SK-N-SH (cell line): ENCODE data around the gene IMMT. TPM values are rescaled to one million over a fixed set of nuclear protein-coding genes. Genes with fewer than 3 reads are reported as not detected.

Experiments used
- CTCF ChIA-PET: fragments of 300-600, 350-600 bp; formaldehyde crosslinking; extraction: SDS; loops from one replicate; lab custom pipeline; 2021; lab: Yijun Ruan, JAX
- POLR2A ChIA-PET: fragments of 350-600 bp; sonication (Branson Sonifier 250); formaldehyde crosslinking; extraction: SDS; loops from one replicate; lab custom pipeline; 2020; ENCODE audit warnings: antibody characterized with exemption, inconsistent platforms; lab: Yijun Ruan, JAX
- DNase-seq: peaks from one replicate; pipeline ENCODE4 v3.0.0; 2012
- H2AFZ ChIP-seq: fragments of 200-600 bp; sonication (generic); 2 replicates; pipeline ENCODE4 v1.8.1; 2016; ENCODE audit warnings: antibody characterized with exemption, mild to moderate bottlenecking, low read depth
- H3F3A ChIP-seq: fragments of 200-600 bp; sonication (generic); replicated peaks from 2 replicates; pipeline ENCODE3; 2016; ENCODE audit warnings: antibody characterized with exemption, mild to moderate bottlenecking; ENCODE audit not compliant: insufficient read depth
- H3K27ac ChIP-seq, 2 experiments: fragments of 200-500 bp in 1 of 2; fragments of 200-600 bp in 1 of 2; sonication (Bioruptor generic) in 1 of 2; sonication (generic), shearing (Covaris generic) in 1 of 2; 2 replicates each; pipeline versions ENCODE4 v1.5.1 to v1.6.1; 2014 to 2016; ENCODE audit warnings: low read depth in 2 of 2, inconsistent platforms in 1 of 2, low read length in 1 of 2, mild to moderate bottlenecking in 1 of 2, mixed read lengths in 1 of 2
- H3K27me3 ChIP-seq: fragments of 200-600 bp; sonication (generic), shearing (Covaris generic); 2 replicates; pipeline ENCODE4 v1.6.1; 2016; ENCODE audit warnings: mixed run types; ENCODE audit not compliant: insufficient read depth
- H3K36me3 ChIP-seq, 2 experiments: fragments of 200-500 bp in 1 of 2; fragments of 200-600 bp in 1 of 2; sonication (Bioruptor generic) in 1 of 2; sonication (generic) in 1 of 2; replicated peaks in 1 of 2; 2 replicates each; pipeline versions ENCODE3 to v1.5.1; 2014 to 2016; ENCODE audit warnings: low read length in 1 of 2, mild to moderate bottlenecking in 1 of 2; ENCODE audit not compliant: insufficient read depth in 2 of 2, control insufficient read depth in 1 of 2
- H3K4me1 ChIP-seq, 2 experiments: fragments of 200-500 bp in 1 of 2; fragments of 200-600 bp in 1 of 2; sonication (Bioruptor generic) in 1 of 2; sonication (generic), shearing (Covaris generic) in 1 of 2; 2 replicates each; pipeline versions ENCODE4 v1.5.1 to v1.6.1; 2014 to 2016; ENCODE audit warnings: low read depth in 1 of 2, low read length in 1 of 2, mixed run types in 1 of 2; ENCODE audit not compliant: insufficient read depth in 2 of 2, control insufficient read depth in 1 of 2
- H3K4me2 ChIP-seq: fragments of 200-600 bp; sonication (generic), shearing (Covaris generic); 2 replicates; pipeline ENCODE4 v1.6.1; 2017; ENCODE audit warnings: mixed run types
- H3K4me3 ChIP-seq, 2 experiments: fragments of 200-500 bp in 1 of 2; fragments of 200-600 bp in 1 of 2; sonication (Bioruptor generic) in 1 of 2; sonication (generic), shearing (Covaris generic) in 1 of 2; 2 replicates each; pipeline versions ENCODE4 v1.5.1 to v1.8.1; 2014 to 2016; ENCODE audit warnings: low read depth in 2 of 2, inconsistent platforms in 1 of 2, low read length in 1 of 2, mild to moderate bottlenecking in 1 of 2, mixed read lengths in 1 of 2, moderate library complexity in 1 of 2
- H3K79me2 ChIP-seq: fragments of 200-600 bp; sonication (generic); 2 replicates; pipeline ENCODE4 v1.8.1; 2017; ENCODE audit warnings: mild to moderate bottlenecking; ENCODE audit not compliant: insufficient read depth
- H3K9ac ChIP-seq: fragments of 200-600 bp; sonication (generic); 2 replicates; pipeline ENCODE4 v1.6.1; 2017; ENCODE audit warnings: mixed run types
- H3K9me2 ChIP-seq: fragments of 200-600 bp; sonication (generic); 2 replicates; pipeline ENCODE4 v1.6.1; 2017; ENCODE audit warnings: mixed run types
- H3K9me3 ChIP-seq: fragments of 200-600 bp; sonication (generic); 2 replicates; pipeline ENCODE4 v1.6.1; 2017; ENCODE audit warnings: mixed run types, mild to moderate bottlenecking, moderate library complexity
- H4K20me1 ChIP-seq: fragments of 200-600 bp; sonication (generic); 2 replicates; pipeline ENCODE4 v1.6.1; 2017; ENCODE audit warnings: mild to moderate bottlenecking, mixed run types; ENCODE audit not compliant: insufficient read depth
- CHD2 ChIP-seq: fragments of 150-350 bp; IDR thresholded peaks from 2 replicates; pipeline ENCODE4 v1.6.1; 2018; ENCODE audit warnings: low read length; ENCODE audit not compliant: partially characterized antibody
- EP300 ChIP-seq, 2 experiments: IDR thresholded peaks; 2 replicates each; pipeline versions ENCODE4 v1.4.0 to v1.6.1; 2012; ENCODE audit warnings: borderline replicate concordance in 1 of 2, low read depth in 1 of 2, low read length in 1 of 2
- FOSL2 ChIP-seq: IDR thresholded peaks from 2 replicates; pipeline ENCODE4 v1.4.0; 2012; ENCODE audit warnings: low read depth, mild to moderate bottlenecking, moderate library complexity, borderline replicate concordance
- GABPA ChIP-seq: IDR thresholded peaks from 2 replicates; pipeline ENCODE4 v1.4.0; 2012; ENCODE audit warnings: low read depth, mild to moderate bottlenecking
- JUND ChIP-seq: IDR thresholded peaks from 2 replicates; pipeline ENCODE4 v1.4.0; 2012
- MAX ChIP-seq: IDR thresholded peaks from 2 replicates; pipeline ENCODE4 v1.4.0; 2012; ENCODE audit warnings: low read depth
- NFIC ChIP-seq: IDR thresholded peaks from 2 replicates; pipeline ENCODE4 v1.4.0; 2012; ENCODE audit warnings: borderline replicate concordance
- RAD21 ChIP-seq: IDR thresholded peaks from 2 replicates; pipeline ENCODE4 v1.6.1; 2012; ENCODE audit warnings: mild to moderate bottlenecking, low read length
- RXRA ChIP-seq: IDR thresholded peaks from 2 replicates; pipeline ENCODE4 v1.4.0; 2012; ENCODE audit warnings: low read depth, mild to moderate bottlenecking, borderline replicate concordance
- TAF1 ChIP-seq: IDR thresholded peaks from 2 replicates; pipeline ENCODE4 v1.6.1; 2012; ENCODE audit warnings: low read depth, mild to moderate bottlenecking, low read length, moderate library complexity, borderline replicate concordance
- TCF12 ChIP-seq: IDR thresholded peaks from 2 replicates; pipeline ENCODE4 v1.4.0; 2012
- TEAD4 ChIP-seq: IDR thresholded peaks from 2 replicates; pipeline ENCODE4 v1.4.0; 2012; ENCODE audit warnings: mild to moderate bottlenecking, borderline replicate concordance; ENCODE audit not compliant: insufficient read depth
- USF1 ChIP-seq: IDR thresholded peaks from 2 replicates; pipeline ENCODE4 v1.4.0; 2012; ENCODE audit warnings: low read depth, borderline replicate concordance
- WGBS: methylation state at CpG from one replicate; pipeline ENCODE4 v1.1.6; 2017; ENCODE audit warnings: low lambda C conversion rate; 5-methylcytosine and 5-hydroxymethylcytosine counted together
- polyA plus RNA-seq, 3 experiments: library from polyadenylated mRNA; depleted of rRNA; stranded (reverse); fragments of >200 nt; gene quantifications; 2 replicates each; pipeline ENCODE4 v1.2.3, GENCODE V29; 2012
- TF ChIP-seq, protein P1 (sequence below): fragments of 150-350 bp; IDR thresholded peaks from 2 replicates; pipeline ENCODE4 v1.6.1; 2017; ENCODE audit warnings: antibody characterized with exemption, low read length, low read depth, borderline replicate concordance

IMMT gene
- polyA plus RNA-seq, 1 of the 3 experiments (the other 2 are of a cell fraction): 36.3 TPM

DNA sequence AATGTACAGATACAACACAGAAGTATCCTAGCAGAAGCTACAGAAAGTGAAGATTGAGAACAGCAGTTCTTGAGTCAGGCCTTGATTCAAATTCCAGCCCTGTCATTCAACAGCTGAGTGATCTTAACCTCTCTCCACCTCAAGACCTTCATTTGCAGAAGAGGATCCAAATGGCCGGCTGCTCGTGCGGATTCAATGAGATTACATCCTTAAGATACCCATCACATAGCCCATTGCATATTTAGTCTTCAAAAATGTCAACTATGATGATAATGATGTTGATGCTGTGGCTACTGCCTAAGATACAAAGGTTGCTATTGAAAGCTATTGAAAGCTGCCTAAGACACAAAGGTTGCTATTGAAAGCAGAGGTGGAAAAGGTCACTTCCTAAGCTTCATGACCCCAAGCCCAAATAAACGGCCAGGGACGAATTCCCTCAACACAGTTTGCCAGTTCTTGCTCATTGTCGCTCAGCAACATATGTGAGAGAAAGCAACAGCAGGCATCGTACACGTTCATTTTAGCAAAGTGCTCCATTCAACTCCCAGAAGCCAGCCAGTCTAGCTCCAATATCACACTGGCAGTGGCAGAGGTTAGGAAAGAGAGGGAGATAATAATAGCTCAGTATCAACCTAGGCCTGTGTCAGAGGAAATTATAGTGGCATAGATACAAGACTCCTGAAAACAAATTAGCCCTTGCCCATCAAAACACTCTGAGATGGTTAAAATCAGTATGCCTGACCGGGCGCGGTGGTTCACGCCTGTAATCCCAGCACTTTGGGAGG lies 40.1 kb upstream of the IMMT start:
- Histone ChIP-seq H3K9ac (no peak overlapping the region), H4K20me1 (no peaks in the 10 kb centered on the region), H3F3A (no peaks in the 10 kb centered on the region), H3K9me2 (no peaks in the 10 kb centered on the region), H3K27me3 (no peaks in the 10 kb centered on the region; the same call in 1 of the 2 replicates), H3K4me3 (no peak overlapping the region), H3K79me2 (no peaks in the 10 kb centered on the region), H3K36me3 (no peaks in the 10 kb centered on the region), H2AFZ (no peak overlapping the region), H3K27ac (no peak overlapping the region), H3K9me3 (no peaks in the 10 kb centered on the region), H3K4me1 (peaks cover 0 to 7% of the 10 kb centered on the region in 2 experiments; a peak in 2 of 4 replicates), H3K4me2 (no peak overlapping the region)
- WGBS: 68% methylated on average over 11 of the region's 12 CpGs
- POLR2A ChIA-PET: interaction anchor here (0.7 kb wide), 1 partner anchor 77 kb away, joined by 3 read pairs; no protein-coding TSS in a partner anchor
- no peak for DNase-seq
- CTCF ChIA-PET: interaction anchor here (2.8 kb wide), 1 partner anchor 14 kb away, joined by 14 read pairs; no protein-coding TSS in a partner anchor
- TF ChIP-seq, protein P1, sequence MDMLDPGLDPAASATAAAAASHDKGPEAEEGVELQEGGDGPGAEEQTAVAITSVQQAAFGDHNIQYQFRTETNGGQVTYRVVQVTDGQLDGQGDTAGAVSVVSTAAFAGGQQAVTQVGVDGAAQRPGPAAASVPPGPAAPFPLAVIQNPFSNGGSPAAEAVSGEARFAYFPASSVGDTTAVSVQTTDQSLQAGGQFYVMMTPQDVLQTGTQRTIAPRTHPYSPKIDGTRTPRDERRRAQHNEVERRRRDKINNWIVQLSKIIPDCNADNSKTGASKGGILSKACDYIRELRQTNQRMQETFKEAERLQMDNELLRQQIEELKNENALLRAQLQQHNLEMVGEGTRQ: no peak

DNA sequence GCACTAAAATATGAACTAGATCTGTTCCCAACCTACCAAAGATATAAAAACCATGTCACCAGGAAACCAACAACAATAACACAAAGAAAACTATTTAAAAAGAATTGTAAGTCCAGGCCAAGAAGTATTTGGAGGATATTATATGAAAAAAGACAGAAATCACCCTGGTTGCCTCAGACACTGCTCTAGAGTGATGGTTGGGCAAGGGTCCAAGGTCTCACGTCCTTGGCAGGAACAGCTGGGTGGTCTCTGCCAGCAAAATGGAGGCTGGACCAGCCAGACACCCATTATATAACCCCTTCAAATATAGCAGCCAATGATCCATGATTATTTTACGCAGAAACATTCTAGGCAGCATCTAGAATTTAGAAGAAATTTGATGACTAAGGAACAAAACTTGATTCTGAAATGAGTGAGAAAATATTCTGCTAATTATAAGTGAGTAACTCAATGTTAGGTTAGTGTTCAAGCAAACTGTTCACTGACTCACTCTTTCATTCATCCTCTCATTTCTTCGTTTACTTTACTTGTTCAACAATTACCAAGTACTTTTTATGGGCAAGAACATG lies 39.4 kb upstream of the IMMT start:
- Histone ChIP-seq H3K9ac (no peak overlapping the region), H3K9me3 (no peaks in the 10 kb centered on the region), H3K27me3 (no peaks in the 10 kb centered on the region; the same call in 1 of the 2 replicates), H3K27ac (no peak overlapping the region), H4K20me1 (no peaks in the 10 kb centered on the region), H3K79me2 (no peaks in the 10 kb centered on the region), H3K9me2 (no peaks in the 10 kb centered on the region), H3K4me3 (no peak overlapping the region), H3K36me3 (no peaks in the 10 kb centered on the region), H3K4me1 (peaks cover 0 to 7% of the 10 kb centered on the region in 2 experiments; a peak in 2 of 4 replicates), H2AFZ (no peak overlapping the region), H3K4me2 (no peak overlapping the region)
- no peak for DNase-seq
- ChIA-PET CTCF (interaction anchor here (2.8 kb wide), 1 partner anchor 13 kb away, joined by 14 read pairs; no protein-coding TSS in a partner anchor), POLR2A (interaction anchor here (0.7 kb wide), 1 partner anchor 76 kb away, joined by 3 read pairs; no protein-coding TSS in a partner anchor)
- 42% methylated on average over 3 of the region's 3 CpGs for WGBS
- no peak for TF ChIP-seq JUND
- TF ChIP-seq EP300 (IDR thresholded peaks at IDR 0.05; ENCODE audit: borderline replicate concordance in 1 of 2, low read depth in 1 of 2, low read length in 1 of 2): no peak
- TF ChIP-seq NFIC: no peak
- no peak for TF ChIP-seq FOSL2
- no peak for TF ChIP-seq GABPA
- TF ChIP-seq, protein P1: no peak
- TF ChIP-seq USF1: no peak
- no peak for TF ChIP-seq TCF12
- TF ChIP-seq CHD2: no peak
- TF ChIP-seq MAX: no peak
- no peak for TF ChIP-seq TEAD4
- TF ChIP-seq RXRA: no peak
- TF ChIP-seq TAF1: no peak
- TF ChIP-seq RAD21: no peak
- TF ChIP-seq, all 33 proteins: peak for 0
- H3F3A ChIP-seq: no peaks in the 10 kb centered on the region
